8988T (cell line): Measurements from ENCODE around the gene SH3RF3.

ENCODE experiments used
- DNase-seq: peaks from one replicate; pipeline ENCODE4 v3.0.0; 2011

The SH3RF3 gene

GRCh38 chr2:109460553-109461324 is 331.7 kb downstream of the SH3RF3 start:
- DNase-seq: no peak

DNA sequence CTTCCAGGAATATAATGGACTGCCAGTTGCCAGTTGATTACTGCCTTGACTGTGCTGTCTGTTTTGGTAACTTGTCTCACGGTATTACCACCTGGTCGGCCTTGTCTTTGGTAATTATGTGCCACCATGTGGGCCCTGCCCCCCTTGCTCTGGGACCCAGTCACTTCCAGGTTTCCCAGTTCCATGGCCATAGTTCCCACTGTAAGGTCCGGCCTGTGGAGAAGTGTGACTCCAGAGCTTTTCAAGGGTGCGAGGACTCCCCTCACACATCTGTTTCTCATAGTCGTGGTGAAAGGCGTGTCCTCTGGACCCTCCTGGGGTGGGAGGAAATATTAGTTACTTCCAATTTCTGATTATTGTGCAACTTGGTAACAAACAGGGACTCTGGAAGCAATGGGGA is 334.2 kb downstream of the SH3RF3 start:
- no peak for DNase-seq

DNA sequence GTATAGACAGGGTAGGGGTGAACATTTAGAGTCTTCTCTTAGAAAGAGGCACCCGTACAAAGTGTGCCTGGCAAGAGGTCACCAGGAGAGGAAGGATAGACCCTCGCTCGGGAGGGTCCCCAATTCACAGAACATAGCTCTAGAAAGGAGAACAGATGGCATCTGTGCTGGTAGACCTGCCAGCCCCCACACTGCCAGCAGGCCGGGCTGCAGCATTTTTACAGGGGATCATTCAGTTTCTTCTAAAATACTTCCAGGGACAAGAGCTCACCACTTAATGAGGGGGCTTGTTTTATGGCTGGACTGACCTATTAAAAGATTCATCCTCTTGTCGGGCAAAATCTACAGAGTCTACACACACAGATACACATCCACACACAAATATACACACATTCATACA is 334.9 kb downstream of the SH3RF3 start:
- DNase-seq: no peak

DNA sequence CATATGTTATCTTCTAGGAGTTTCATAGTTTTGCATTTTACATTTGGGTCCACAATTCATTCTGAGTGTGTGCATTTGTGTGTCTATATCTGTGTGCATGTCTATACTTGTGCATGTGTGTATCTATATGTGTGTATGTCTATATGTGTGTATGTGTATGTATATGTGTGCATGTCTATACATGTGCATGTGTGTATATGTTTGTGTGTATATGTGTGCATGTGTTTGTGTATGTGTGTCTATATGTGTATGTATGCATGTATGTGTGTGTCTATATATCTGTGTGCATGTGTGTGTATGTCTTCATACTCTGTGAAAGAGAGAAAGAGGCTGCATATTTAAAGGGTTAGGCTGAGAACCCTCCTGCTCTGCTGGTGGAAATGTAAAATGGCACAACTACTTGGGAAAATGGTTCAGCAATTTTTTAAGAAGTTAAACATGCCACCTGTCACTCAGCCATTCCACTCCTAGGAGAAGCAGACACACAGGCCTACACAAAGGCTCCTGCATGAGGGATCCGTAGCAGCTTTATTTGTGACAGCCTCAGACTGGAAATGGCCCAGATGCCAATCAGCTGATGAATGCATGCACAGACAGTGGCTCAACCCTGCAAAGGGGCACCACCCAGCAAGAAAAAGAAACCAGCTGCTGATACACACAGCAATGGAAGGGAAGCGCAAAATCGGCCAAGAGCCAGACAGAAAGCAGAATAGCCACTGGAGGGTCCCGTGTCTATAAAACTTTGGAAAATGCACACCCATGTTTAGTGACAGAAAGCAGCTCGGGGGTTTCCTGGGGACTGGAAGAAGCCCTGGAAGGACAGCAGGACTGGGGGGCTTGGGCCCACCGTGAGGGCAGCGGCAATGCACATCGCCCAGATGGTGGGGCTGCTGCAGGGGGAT is 337.9 kb downstream of the SH3RF3 start:
- peak; percentile 39 for DNase-seq

GRCh38 chr2:109467701-109468100 is 338.7 kb downstream of the SH3RF3 start:
- no peak for DNase-seq

- DNase-seq: no peak
These were observed 339.9 kb downstream of the SH3RF3 start for GRCh38 chr2:109468893-109469292.

- DNase-seq: no peak
These were observed 342.7 kb downstream of the SH3RF3 start for GRCh38 chr2:109471658-109472057.

- no peak for DNase-seq
These were observed 343.4 kb downstream of the SH3RF3 start for GRCh38 chr2:109472331-109472959.

GRCh38 chr2:109472974-109473373 is 344.0 kb downstream of the SH3RF3 start:
- no peak for DNase-seq

GRCh38 chr2:109473616-109474318 is 344.8 kb downstream of the SH3RF3 start:
- DNase-seq: no peak

GRCh38 chr2:109474319-109474825 is 345.4 kb downstream of the SH3RF3 start:
- DNase-seq: no peak

DNA sequence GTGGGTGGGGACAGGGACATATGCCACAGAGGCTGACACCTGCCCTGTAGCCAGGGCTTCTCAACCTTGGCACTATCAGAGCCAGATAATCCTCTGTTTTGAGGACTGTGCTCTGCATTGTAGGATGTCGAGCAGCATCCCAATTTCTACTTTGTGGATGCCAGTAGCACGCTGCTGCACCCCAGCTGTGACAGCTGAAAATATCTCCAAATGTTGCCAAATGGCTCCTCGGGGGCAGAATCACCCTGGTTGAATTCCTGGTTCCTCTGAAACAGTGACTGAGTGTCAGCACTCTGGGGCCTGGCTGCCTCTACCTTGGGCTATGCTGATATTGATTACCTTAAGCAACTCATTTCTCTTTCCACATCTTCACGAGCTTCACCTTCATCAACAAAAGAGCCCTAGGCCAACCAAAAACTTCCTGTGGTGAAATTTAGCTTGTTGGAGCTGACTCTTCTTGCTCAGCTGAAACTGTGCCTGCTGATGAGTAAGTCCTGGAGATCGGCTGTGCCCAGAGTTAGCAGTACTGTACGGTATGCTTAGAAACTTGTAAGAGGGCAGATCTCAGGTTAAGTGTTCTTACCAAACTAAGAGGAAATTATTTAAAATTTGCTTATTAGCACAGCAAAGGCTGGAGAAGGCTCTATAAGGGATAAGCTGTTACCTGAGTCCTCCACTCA is 346.7 kb downstream of the SH3RF3 start:
- no peak for DNase-seq

DNA sequence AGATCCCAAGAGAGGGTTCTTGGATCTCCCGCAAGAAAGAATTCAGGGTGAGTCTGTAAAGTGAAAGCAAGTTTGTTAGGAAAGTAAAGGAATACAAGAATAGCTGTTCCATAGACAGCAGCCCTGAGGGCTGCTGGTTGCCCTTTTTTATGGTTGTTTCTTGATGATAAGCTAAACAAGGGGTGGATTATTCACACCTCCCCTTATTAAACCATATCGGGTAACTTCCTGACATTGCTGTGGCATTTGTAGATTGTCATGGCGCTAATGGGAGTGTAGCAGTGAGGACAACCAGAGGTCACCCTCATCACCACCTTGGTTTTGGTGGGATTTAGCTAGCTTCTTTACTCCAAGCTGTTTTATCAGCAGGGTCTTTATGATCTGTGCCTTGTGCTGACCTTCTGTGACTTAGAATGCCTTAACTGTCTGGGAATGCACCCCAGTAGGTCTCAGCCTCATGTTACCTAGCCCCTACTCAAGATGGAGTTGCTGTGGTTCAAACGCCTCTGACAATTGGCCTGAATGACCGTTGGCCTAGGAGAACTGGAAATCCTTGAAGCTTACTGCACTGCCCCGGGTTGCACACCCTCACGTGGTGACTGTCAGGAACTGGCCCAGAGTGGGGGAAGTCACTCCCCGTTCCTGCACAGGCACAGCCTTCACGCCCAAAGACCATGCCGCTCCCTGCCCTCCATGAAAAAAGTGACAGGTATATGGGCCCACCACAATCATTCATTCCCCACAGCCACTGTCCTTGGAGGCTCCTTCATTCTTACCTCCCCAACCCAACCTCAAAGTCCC is 347.8 kb downstream of the SH3RF3 start:
- no peak for DNase-seq

DNA sequence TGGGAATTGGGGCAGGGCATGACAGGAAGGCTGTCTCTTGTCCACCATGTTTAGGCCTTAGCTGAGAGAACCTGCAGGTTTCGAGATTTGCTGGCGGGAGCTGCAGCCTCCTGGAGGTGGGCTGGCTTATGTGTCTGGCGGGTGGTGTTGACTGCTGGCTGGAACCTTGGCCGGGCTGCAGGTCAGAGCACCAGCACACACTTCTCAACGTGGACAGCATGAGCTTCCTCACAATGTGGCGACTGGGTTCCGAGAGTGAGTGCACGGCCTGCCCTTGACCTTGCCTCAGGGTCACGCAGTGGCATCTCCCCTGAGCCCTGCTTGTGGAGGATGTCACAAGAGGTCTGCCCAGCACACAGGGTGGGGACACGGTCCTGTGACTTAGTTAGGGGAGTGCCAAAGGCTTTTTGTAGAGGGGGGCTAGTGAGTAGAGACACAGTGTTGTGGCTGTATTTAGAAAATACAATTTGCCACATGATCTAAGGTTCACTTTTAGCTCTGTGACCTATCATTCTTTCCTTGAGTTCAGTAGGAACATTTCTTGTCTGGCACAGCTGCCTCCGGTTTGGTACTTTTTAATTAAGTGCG is 350.0 kb downstream of the SH3RF3 start:
- DNase-seq: no peak

- DNase-seq: no peak
These were observed 350.8 kb downstream of the SH3RF3 start for GRCh38 chr2:109479804-109480203.

GRCh38 chr2:109480486-109481195 is 351.6 kb downstream of the SH3RF3 start:
- no peak for DNase-seq

- DNase-seq: no peak
These were observed 352.2 kb downstream of the SH3RF3 start for GRCh38 chr2:109481196-109481555.

GRCh38 chr2:109481599-109481998 is 352.6 kb downstream of the SH3RF3 start:
- DNase-seq: no peak

DNA sequence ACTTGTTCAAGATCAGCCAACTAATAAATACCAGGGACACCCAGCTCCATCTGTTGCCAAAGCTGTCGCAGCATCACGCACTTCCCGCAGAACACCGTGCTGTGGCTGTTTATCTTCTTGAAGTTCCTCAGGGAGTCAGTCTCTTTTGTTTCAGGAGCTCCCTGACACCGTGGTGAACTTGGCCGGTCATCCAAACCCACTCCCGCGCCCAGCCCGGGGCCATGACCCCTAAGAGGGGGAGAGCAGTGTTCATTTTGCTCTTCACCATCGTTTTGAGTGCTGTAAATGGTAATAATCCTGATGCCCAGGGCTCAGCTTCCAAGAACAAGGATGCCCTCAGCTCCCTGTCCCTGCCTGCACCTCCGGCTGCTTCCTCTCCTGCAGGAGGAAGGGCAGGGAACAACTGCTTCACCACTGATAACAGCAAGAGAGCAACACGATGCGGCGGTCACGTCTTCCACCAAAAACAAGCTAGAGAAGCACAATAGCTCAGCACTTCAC is 353.4 kb downstream of the SH3RF3 start:
- no peak for DNase-seq
